Cardiac muscle cell (in vitro differentiated cells and primary cell): ENCODE measurements around the gene BCKDHA. TPM values are rescaled to one million over a fixed set of nuclear protein-coding genes. Genes with fewer than 3 reads are reported as not detected.

Source experiments
- DNase-seq, 2 donors: peaks; one replicate each; pipeline versions ENCODE4 v3.0.0 to v3.0.0-alpha.2; 2010 to 2017; ENCODE audit warnings: low read depth in 1 of 2, low spot score in 1 of 2
- H3K27ac ChIP-seq: fragments of 200-600 bp; sonication (generic); 2 replicates; pipeline ENCODE4 v1.5.1; 2016
- H3K27me3 ChIP-seq: fragments of 200-600 bp; sonication (generic); 2 replicates; pipeline ENCODE4 v1.6.0; 2016; ENCODE audit warnings: control low read depth
- H3K36me3 ChIP-seq: fragments of 200-600 bp; sonication (generic); 2 replicates; pipeline ENCODE4 v1.5.1; 2016; ENCODE audit warnings: control low read depth
- H3K4me1 ChIP-seq: fragments of 200-600 bp; sonication (generic); 2 replicates; pipeline ENCODE4 v1.8.1; 2017; ENCODE audit warnings: low read depth, mild to moderate bottlenecking, mixed run types
- H3K4me3 ChIP-seq: fragments of 200-600 bp; sonication (generic); 2 replicates; pipeline ENCODE4 v1.5.1; 2016; ENCODE audit warnings: mild to moderate bottlenecking
- H3K9me3 ChIP-seq: fragments of 200-600 bp; sonication (generic); 2 replicates; pipeline ENCODE4 v1.5.1; 2017; ENCODE audit warnings: low read depth, mild to moderate bottlenecking, control low read depth
- CTCF ChIP-seq: IDR thresholded peaks from 2 replicates; pipeline ENCODE4 v1.5.1; 2012; ENCODE audit warnings: low read depth, mild to moderate bottlenecking, low read length
- polyA plus RNA-seq: library from polyadenylated mRNA; unstranded; fragments of >200 nt; fragmentation: Nextera tagmentation; extraction: Ambion mirVana; gene quantifications from 2 replicates; pipeline ENCODE4 v1.2.1, GENCODE V29; 2016
- total RNA-seq: library from RNA; depleted of rRNA; stranded (reverse); fragments of >200 nt; gene quantifications from 2 replicates; pipeline ENCODE4 v1.2.3, GENCODE V29; 2016

Gene BCKDHA
- total and polyA plus RNA-seq, 2 experiments from 2014 or later: 151 to 166 TPM

GRCh38 chr19:41356984-41357739, 40.5 kb upstream of the BCKDHA start:
- Histone ChIP-seq H3K27ac (no peak overlapping the region), H3K4me3 (no peak overlapping the region), H3K9me3 (no peaks in the 10 kb centered on the region), H3K4me1 (no peaks in the 10 kb centered on the region), H3K36me3 (no peaks in the 10 kb centered on the region), H3K27me3 (no peaks in the 10 kb centered on the region)
- no peak for TF ChIP-seq CTCF
- DNase-seq: no peak

- H3K27me3 ChIP-seq: no peaks in the 10 kb centered on the region
These were observed 39.9 kb upstream of the BCKDHA start for GRCh38 chr19:41357746-41358145.

GRCh38 chr19:41359741-41360140, 37.9 kb upstream of the BCKDHA start:
- H3K4me3 ChIP-seq: no peak overlapping the region
- no peak for DNase-seq
- no peaks in the 10 kb centered on the region for H3K4me1 ChIP-seq
- no peaks in the 10 kb centered on the region for H3K9me3 ChIP-seq
- no peak overlapping the region for H3K27ac ChIP-seq
- H3K36me3 ChIP-seq: no peaks in the 10 kb centered on the region
- no peak for TF ChIP-seq CTCF
- H3K27me3 ChIP-seq: no peaks in the 10 kb centered on the region

More at GRCh38 chr19:41357746-41358145, 39.9 kb upstream of the BCKDHA start:
- H3K36me3 ChIP-seq: no peaks in the 10 kb centered on the region
- no peak for DNase-seq
- no peaks in the 10 kb centered on the region for H3K9me3 ChIP-seq
- TF ChIP-seq CTCF: no peak
- H3K4me1 ChIP-seq: no peaks in the 10 kb centered on the region
- H3K27ac ChIP-seq: no peak overlapping the region
- H3K4me3 ChIP-seq: no peak overlapping the region

- no peaks in the 10 kb centered on the region for H3K9me3 ChIP-seq
- H3K4me1 ChIP-seq: no peaks in the 10 kb centered on the region
- H3K4me3 ChIP-seq: no peak overlapping the region
- H3K27me3 ChIP-seq: no peaks in the 10 kb centered on the region
- no peaks in the 10 kb centered on the region for H3K36me3 ChIP-seq
- H3K27ac ChIP-seq: no peak overlapping the region
- TF ChIP-seq CTCF: no peak
- no peak for DNase-seq
These were observed 35.3 kb upstream of the BCKDHA start for GRCh38 chr19:41362143-41362847.

GRCh38 chr19:41363371-41363752, 34.3 kb upstream of the BCKDHA start:
- Histone ChIP-seq H3K4me3 (peak overlapping the region; percentile 60), H3K9me3 (no peaks in the 10 kb centered on the region), H3K27ac (peak overlapping the region; percentile 97), H3K4me1 (no peaks in the 10 kb centered on the region), H3K36me3 (no peaks in the 10 kb centered on the region), H3K27me3 (no peaks in the 10 kb centered on the region)
- no peak for DNase-seq
- no peak for TF ChIP-seq CTCF
